T-helper 9 cell (primary cell): ENCODE data around the gene PHC2.

ENCODE experiments used
- DNase-seq: peaks from one replicate; pipeline ENCODE4 v3.0.0-alpha.2; 2020

The PHC2 gene

GRCh38 chr1:33329600-33330305, 101.1 kb downstream of the PHC2 start:
- DNase-seq = no peak

GRCh38 chr1:33328817-33329216, 102.1 kb downstream of the PHC2 start:
- DNase-seq = no peak

- no peak for DNase-seq
Measured at GRCh38 chr1:33327587-33328325, 103.1 kb downstream of the PHC2 start.

- DNase-seq = no peak
Measured at GRCh38 chr1:33326785-33327184, 104.1 kb downstream of the PHC2 start.

GRCh38 chr1:33324677-33325575, 106.0 kb downstream of the PHC2 start:
- DNase-seq = no peak

- DNase-seq = no peak
Measured at GRCh38 chr1:33323663-33324477, 107.0 kb downstream of the PHC2 start.

GRCh38 chr1:33322870-33323585, 107.9 kb downstream of the PHC2 start:
- DNase-seq = no peak

- DNase-seq = no peak
Measured at GRCh38 chr1:33322109-33322508, 108.8 kb downstream of the PHC2 start.

GRCh38 chr1:33321178-33321577, 109.7 kb downstream of the PHC2 start:
- no peak for DNase-seq

- DNase-seq = no peak
Measured at GRCh38 chr1:33320619-33321165, 110.2 kb downstream of the PHC2 start, which contains the start of gene A3GALT2. A3GALT2 (minus strand) TSS chr1:33321098; CDS start chr1:33321098, 0 bp downstream.

GRCh38 chr1:33319949-33320618, 110.8 kb downstream of the PHC2 start:
- DNase-seq = no peak

- DNase-seq = no peak
Measured at GRCh38 chr1:33319186-33319948, 111.5 kb downstream of the PHC2 start.

- no peak for DNase-seq
Measured at GRCh38 chr1:33317946-33318345, 112.9 kb downstream of the PHC2 start.

GRCh38 chr1:33317354-33317753, 113.5 kb downstream of the PHC2 start:
- DNase-seq = no peak

GRCh38 chr1:33316601-33317000, 114.3 kb downstream of the PHC2 start:
- no peak for DNase-seq

- no peak for DNase-seq
Measured at GRCh38 chr1:33314416-33314815, 116.5 kb downstream of the PHC2 start.

- no peak for DNase-seq
Measured at GRCh38 chr1:33312413-33312749, 118.5 kb downstream of the PHC2 start.

GRCh38 chr1:33311706-33312412, 119.0 kb downstream of the PHC2 start:
- DNase-seq = no peak

- no peak for DNase-seq
Measured at GRCh38 chr1:33310702-33311101, 120.2 kb downstream of the PHC2 start.
